Omental fat pad (tissue), 4 donors: Measurements from ENCODE around the gene TTC1. TPM values are rescaled to one million over a fixed set of nuclear protein-coding genes. Genes with fewer than 3 reads are reported as not detected.
"Not testable (repeated sequence)": the region's sequence is repeated elsewhere in the genome, so short reads cannot be mapped to it uniquely, and the experiment has no call there.

Experiments
- ATAC-seq: fragments of 150-250 bp; one replicate; pipeline ENCODE4 v1.9.1; 2016; ENCODE audit warnings: mild to moderate bottlenecking, moderate library complexity; ENCODE audit not compliant: low FRiP score
- DNase-seq: peaks from one replicate; pipeline ENCODE4 v3.0.0-alpha.2; 2019; ENCODE audit warnings: low spot score
- CTCF ChIP-seq, 3 donors: fragments of 450-650 bp; IDR thresholded peaks; one replicate each; pipeline ENCODE4 v1.5.1; 2016 to 2017; ENCODE audit warnings: antibody characterized with exemption in 3 of 3, mild to moderate bottlenecking in 3 of 3, moderate library complexity in 2 of 3
- total RNA-seq, 4 donors: library from RNA; depleted of rRNA; stranded (reverse); fragments of >200 nt; gene quantifications; one replicate each; pipeline ENCODE4 v1.1.0, GENCODE V29; 2016

Gene TTC1
- total RNA-seq, 4 donors from 2014 or later: 27.3 to 36.4 (median 27.8) TPM

- TF ChIP-seq CTCF (IDR thresholded peaks at IDR 0.05): no peak
- DNase-seq (no peak), ATAC-seq (no peak)
These were observed 45.9 kb downstream of the TTC1 start for GRCh38 chr5:160054831-160055230.

GRCh38 chr5:160057256-160057655 lies 48.3 kb downstream of the TTC1 start:
- ATAC-seq: no peak
- no peak for TF ChIP-seq CTCF (IDR thresholded peaks at IDR 0.05)
- no peak for DNase-seq

- ATAC-seq: no peak
- DNase-seq: no peak
- TF ChIP-seq CTCF (IDR thresholded peaks at IDR 0.05): no peak
These were observed 51.1 kb downstream of the TTC1 start for GRCh38 chr5:160060001-160060400.

GRCh38 chr5:160061770-160062169 lies 52.8 kb downstream of the TTC1 start:
- no peak for DNase-seq
- no peak for TF ChIP-seq CTCF (IDR thresholded peaks at IDR 0.05)
- no peak for ATAC-seq

GRCh38 chr5:160064417-160064810 lies 55.5 kb downstream of the TTC1 start:
- no peak for ATAC-seq
- TF ChIP-seq CTCF (IDR thresholded peaks at IDR 0.05): no peak

GRCh38 chr5:160064995-160065614 lies 56.2 kb downstream of the TTC1 start:
- DNase-seq (no peak), ATAC-seq (no peak)
- no peak for TF ChIP-seq CTCF (IDR thresholded peaks at IDR 0.05)

More at GRCh38 chr5:160064417-160064810, 55.5 kb downstream of the TTC1 start:
- DNase-seq: no peak

- DNase-seq, ATAC-seq: not testable (repeated sequence)
These were observed 60.2 kb downstream of the TTC1 start for GRCh38 chr5:160069120-160069519.
